HUES64 (cell line): ENCODE data around the gene CDKAL1.

Source experiments
- H3K27ac ChIP-seq: 2 replicates; pipeline ENCODE4 v1.7.0; 2013; ENCODE audit warnings: low read depth, low read length, inconsistent platforms
- H3K27me3 ChIP-seq: 2 replicates; pipeline ENCODE4 v1.6.1; 2013; ENCODE audit warnings: mild to moderate bottlenecking, low read length; ENCODE audit not compliant: insufficient read depth
- H3K36me3 ChIP-seq: 2 replicates; pipeline ENCODE4 v1.6.1; 2013; ENCODE audit warnings: mild to moderate bottlenecking, low read length; ENCODE audit not compliant: insufficient read depth
- H3K4me1 ChIP-seq: 2 replicates; pipeline ENCODE4 v1.6.1; 2013; ENCODE audit warnings: mild to moderate bottlenecking, low read length, moderate library complexity; ENCODE audit not compliant: insufficient read depth
- H3K4me3 ChIP-seq: 2 replicates; pipeline ENCODE4 v1.5.1; 2013; ENCODE audit warnings: mild to moderate bottlenecking, low read length, moderate library complexity
- H3K9ac ChIP-seq: 2 replicates; pipeline ENCODE4 v1.6.1; 2013; ENCODE audit warnings: mild to moderate bottlenecking, low read depth, low read length
- H3K9me3 ChIP-seq: 2 replicates; pipeline ENCODE4 v1.6.1; 2013; ENCODE audit warnings: low read depth, low read length; ENCODE audit not compliant: insufficient read depth
- WGBS: fragments of 150-250, 120-280 bp; methylation state at CpG from one replicate; pipeline ENCODE4 v1.1.7; 2013; ENCODE audit warnings: missing lambda C conversion rate; 5-methylcytosine and 5-hydroxymethylcytosine counted together

The CDKAL1 gene

DNA sequence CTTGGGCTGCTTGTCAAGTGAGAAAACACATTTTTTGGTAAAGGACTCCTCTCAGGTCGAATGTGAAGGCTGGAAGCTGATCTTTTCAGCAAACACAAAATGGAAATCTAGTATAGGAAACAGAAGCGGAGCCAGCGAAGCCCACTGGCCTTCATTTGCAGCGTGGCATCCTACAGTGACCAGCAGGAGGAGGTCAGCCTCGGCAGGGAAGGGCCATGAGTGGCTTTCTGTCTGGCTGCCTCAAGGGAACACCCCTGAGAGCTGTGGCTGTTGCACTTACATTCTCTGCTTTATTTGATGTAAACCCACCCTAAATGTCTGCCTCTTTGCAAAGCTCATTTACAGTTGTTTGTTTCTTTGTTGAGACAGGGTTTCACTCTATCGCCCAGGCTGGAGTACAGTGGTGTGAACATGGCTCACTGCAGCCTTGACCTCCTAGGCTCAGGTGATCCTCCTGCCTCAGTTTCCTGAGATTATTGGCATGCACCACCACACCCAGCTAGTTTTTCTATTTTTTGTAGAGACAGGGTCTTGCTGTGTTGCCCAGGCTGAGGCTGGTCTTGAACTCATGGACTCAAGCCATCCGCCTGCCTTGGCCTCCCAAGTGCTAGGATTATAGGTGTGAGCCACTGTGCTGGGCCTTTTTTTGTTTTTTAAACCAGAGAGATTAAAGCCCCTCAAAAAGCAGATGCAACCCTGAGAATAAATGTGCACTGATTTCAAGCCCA is 737.3 kb downstream of the CDKAL1 start:
- no peak overlapping the region for H3K4me3 ChIP-seq
- H3K4me1 ChIP-seq: peaks cover 10% of the 10 kb centered on the region
- no peaks in the 10 kb centered on the region for H3K36me3 ChIP-seq
- no peak overlapping the region for H3K27ac ChIP-seq
- H3K9me3 ChIP-seq: peaks cover 6% of the 10 kb centered on the region; the same call in 1 of the 2 replicates
- no peaks in the 10 kb centered on the region for H3K27me3 ChIP-seq
- no peak overlapping the region for H3K9ac ChIP-seq
- 84% methylated on average over 7 of the region's 7 CpGs for WGBS

DNA sequence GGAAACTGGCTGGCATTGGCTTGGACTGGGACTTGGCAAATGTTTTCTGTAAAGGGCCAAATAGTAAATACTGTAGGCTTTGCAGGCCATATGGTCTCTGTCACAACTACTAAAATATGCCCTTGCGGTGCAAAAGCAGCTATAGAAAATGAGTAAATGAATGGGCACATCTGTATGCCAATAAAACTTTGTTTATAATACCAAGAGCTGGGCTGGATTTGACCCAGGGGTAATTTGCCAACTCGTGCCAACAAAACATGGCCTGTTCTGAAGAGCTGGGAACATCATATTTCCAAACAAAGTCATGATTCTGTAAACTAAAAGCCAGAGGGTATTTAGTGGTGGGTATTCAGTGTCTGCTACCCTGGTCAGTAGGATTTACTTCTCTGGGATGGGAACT is 739.2 kb downstream of the CDKAL1 start:
- Histone ChIP-seq H3K36me3 (no peaks in the 10 kb centered on the region), H3K27ac (no peak overlapping the region)
- 95% methylated on average over 2 of the region's 2 CpGs for WGBS

DNA sequence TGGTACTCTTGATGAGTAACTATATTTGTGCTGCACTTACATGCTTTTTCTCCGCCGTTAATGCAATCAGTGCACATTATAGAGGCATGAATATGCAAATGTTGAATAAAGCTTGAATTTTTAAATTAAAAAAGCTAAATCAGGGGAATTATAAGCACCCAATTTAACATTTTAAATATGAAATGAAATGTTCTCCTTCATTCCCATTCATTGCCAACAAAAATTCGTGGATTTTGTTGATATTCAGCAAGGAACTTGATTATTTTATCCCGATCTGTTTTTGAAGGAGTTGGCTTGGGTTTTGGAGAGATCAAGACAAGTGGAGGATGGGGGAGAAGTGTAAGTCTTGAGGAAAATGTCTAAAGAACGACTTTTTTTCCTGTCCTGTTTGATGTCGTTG is 740.6 kb downstream of the CDKAL1 start:
- WGBS: 90% methylated on average over 6 of the region's 6 CpGs
- peaks cover 6% of the 10 kb centered on the region; the same call in 1 of the 2 replicates for H3K9me3 ChIP-seq
- H3K36me3 ChIP-seq: no peaks in the 10 kb centered on the region
- H3K27ac ChIP-seq: no peak overlapping the region
- no peaks in the 10 kb centered on the region for H3K27me3 ChIP-seq
- H3K4me1 ChIP-seq: peaks cover 25% of the 10 kb centered on the region
- no peak overlapping the region for H3K9ac ChIP-seq
- no peak overlapping the region for H3K4me3 ChIP-seq

More for the DNA sequence above, 739.2 kb downstream of the CDKAL1 start:
- Histone ChIP-seq H3K4me3 (no peak overlapping the region), H3K9ac (no peak overlapping the region), H3K4me1 (peaks cover 25% of the 10 kb centered on the region), H3K9me3 (peaks cover 6% of the 10 kb centered on the region; the same call in 1 of the 2 replicates), H3K27me3 (no peaks in the 10 kb centered on the region)

DNA sequence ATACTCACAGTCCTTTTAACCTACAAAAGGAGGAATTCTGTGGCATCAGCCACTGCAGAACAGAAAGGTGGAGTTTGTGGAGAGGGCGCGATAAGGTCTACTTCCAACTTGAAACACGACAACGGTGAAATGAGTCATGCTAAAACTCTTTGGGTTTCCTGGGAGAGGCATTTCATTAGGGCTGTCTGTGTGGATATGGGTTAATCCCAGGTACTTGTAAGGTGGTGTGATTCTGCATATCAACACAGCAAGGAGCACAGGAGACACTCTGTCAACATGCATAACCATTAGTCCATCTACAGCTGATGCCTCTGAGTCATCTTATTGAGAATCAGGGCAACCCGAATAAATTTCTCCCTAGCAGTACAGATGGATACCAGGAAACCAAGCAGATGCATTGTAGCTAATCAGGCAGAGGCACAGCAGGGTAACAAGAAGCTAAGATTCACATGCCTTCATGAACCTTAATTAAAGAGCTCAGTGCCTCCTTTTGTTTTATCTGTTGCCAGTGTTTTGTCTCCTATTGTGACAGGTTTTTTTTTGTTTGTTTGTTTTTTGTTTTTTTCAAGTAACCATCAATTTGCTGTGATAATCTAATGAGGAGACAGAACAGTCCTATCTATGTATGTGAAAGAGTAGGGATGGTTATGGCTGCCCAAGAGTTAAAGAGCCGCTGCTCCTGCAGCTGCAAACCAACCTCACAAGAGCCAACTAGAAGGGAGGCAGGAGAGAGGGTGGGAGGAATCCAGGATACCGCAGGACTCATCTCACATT is 743.5 kb downstream of the CDKAL1 start:
- Histone ChIP-seq H3K4me1 (peaks cover 19% of the 10 kb centered on the region), H3K27ac (no peak overlapping the region), H3K4me3 (no peak overlapping the region), H3K27me3 (no peaks in the 10 kb centered on the region), H3K36me3 (no peaks in the 10 kb centered on the region), H3K9me3 (peaks cover 6% of the 10 kb centered on the region; the same call in 1 of the 2 replicates), H3K9ac (no peak overlapping the region)
- 60% methylated on average over 6 of the region's 7 CpGs for WGBS

DNA sequence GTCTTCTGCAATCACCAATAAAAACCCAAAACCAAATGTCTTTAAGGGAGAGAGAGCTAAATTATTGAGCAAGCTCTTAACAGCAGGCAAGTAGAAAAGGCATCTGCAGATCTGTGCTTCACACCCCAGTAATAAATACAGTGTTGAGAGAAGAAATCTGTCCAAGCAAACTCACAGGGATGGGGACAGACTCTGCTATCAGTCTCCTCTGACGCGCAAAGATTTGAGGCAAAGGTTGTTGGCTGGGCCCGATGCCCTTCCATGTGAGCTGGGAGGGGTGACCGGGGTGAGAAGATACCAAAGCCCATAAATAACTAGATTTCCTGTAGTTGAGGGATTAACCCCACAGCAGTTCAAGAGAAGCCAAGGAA is 744.1 kb downstream of the CDKAL1 start:
- WGBS: 89% methylated on average over 4 of the region's 4 CpGs
- H3K4me1 ChIP-seq: peaks cover 19% of the 10 kb centered on the region
- H3K27ac ChIP-seq: no peak overlapping the region
- no peaks in the 10 kb centered on the region for H3K27me3 ChIP-seq
- no peak overlapping the region for H3K4me3 ChIP-seq
- no peak overlapping the region for H3K9ac ChIP-seq
- no peaks in the 10 kb centered on the region for H3K36me3 ChIP-seq
- peaks cover 1% of the 10 kb centered on the region; the same call in 1 of the 2 replicates for H3K9me3 ChIP-seq

DNA sequence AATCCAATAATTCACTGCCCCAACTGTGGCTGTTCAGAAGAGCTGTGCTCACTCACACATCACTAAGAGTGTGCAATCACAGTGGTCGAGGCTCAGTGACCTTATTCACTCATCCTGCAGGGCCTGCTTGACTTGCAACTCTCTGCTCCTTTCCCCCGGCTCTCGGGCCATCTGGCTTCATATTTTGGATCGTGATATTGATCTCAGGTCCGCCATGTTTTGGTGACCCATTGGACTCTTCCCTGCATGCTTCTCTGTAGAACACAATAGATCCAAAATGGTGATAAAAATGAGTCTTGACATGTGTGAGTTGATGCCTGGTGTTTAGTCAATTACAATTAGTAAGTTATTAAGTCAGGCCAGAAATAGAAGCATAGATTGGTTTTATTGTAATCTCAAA is 745.4 kb downstream of the CDKAL1 start:
- WGBS: 94% methylated on average over 5 of the region's 5 CpGs
- Histone ChIP-seq H3K27me3 (no peaks in the 10 kb centered on the region), H3K36me3 (no peaks in the 10 kb centered on the region), H3K4me3 (no peak overlapping the region), H3K9ac (no peak overlapping the region), H3K9me3 (no peaks in the 10 kb centered on the region; the same call in 1 of the 2 replicates), H3K4me1 (peaks cover 25% of the 10 kb centered on the region), H3K27ac (no peak overlapping the region)

DNA sequence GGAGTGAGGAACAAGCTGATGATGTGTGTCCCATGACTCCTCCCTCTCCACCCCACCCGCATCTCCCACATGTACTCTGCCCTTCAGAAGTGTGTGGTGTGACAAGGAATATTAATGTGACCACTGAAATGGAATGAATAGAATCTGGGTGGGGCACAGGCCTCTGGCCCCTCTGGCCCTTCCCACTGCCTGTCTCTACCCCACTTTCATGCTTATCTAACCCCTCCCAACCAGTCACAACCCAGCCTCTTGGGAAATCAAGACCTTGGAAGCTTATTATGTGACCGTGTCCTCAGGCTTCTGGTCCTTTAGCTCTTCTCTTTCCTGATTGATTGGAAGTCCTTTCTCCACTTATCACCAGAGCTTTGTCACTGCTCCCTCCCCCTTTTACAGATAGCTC is 747.1 kb downstream of the CDKAL1 start:
- 87% methylated on average over 1 of the region's 2 CpGs for WGBS
- no peak overlapping the region for H3K9ac ChIP-seq

More for the DNA sequence above, 747.1 kb downstream of the CDKAL1 start:
- Histone ChIP-seq H3K9me3 (no peaks in the 10 kb centered on the region; the same call in 1 of the 2 replicates), H3K4me3 (no peak overlapping the region), H3K27me3 (no peaks in the 10 kb centered on the region), H3K36me3 (no peaks in the 10 kb centered on the region), H3K4me1 (peaks cover 23% of the 10 kb centered on the region), H3K27ac (no peak overlapping the region)
